Occipital lobe (tissue), 2 donors: ENCODE measurements around the gene TRIM2. TPM values are rescaled to one million over a fixed set of nuclear protein-coding genes. Genes with fewer than 3 reads are reported as not detected.

Experiments
- DNase-seq: peaks from one replicate; lab custom pipeline; 2025; lab: John Stamatoyannopoulos, UW
- total RNA-seq: library from RNA; depleted of rRNA; stranded (reverse); fragments of >200 nt; gene quantifications from one replicate; pipeline ENCODE4 v1.2.3, GENCODE V29; 2014

The TRIM2 gene
- total RNA-seq, 1 donor from 2014 or later, result 990 TPM

DNA sequence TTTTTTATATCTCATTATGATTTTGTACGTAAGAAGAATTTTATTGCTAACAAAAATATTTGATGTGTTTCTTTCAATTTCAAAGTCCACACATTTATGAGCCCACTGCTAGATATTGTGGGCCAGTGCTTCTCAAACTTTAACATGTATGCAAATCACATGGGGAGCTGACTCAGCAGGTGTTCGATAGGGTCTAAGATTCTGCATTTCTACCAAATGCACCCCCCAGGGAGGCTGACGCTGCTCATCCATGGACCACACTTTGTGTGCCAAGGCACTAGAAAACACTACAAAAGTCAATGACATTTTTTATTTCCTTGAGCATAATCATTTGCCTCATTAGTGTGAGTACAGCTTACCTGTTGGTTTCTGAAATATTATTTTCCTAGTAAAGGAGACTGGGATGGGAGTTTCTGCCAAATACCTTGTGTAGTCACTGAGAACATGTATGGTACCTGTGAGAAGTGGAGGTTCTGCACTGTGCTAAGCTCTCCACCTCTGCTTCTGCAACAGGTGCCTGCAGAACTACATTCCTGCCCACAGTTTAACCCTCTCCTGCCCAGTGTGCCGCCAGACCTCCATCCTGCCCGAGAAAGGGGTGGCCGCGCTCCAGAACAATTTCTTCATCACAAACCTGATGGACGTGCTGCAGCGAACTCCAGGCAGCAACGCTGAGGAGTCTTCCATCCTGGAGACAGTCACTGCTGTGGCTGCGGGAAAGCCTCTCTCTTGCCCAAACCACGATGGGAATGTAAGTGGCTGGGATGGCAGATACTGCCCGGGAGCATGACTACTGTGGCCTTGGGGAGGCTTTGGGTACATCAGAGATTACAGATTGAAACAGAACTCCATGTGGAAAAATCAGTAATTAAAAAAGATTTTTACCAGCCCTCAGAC, 71.4 kb downstream of the TRIM2 start:
- DNase-seq, result no peak

DNA sequence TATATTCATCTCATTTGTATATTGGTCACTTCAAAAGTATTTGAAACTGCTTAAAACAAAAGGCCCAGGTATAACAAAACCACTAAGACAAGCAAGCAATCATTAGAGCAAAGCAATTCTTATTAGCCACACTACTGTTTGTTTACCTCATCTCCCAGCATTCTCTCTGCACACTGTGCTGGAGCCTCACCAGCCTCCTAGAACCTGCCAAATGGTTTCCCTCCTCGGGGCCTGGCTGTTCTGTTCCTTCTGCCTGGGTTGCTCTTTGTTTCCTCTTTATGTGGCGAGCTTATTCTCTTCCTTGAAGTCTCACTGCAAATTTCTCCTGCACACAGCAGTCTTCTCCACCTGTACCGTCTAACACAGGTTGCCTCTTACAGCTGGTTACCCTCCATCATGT, 72.7 kb downstream of the TRIM2 start:
- no peak for DNase-seq

DNA sequence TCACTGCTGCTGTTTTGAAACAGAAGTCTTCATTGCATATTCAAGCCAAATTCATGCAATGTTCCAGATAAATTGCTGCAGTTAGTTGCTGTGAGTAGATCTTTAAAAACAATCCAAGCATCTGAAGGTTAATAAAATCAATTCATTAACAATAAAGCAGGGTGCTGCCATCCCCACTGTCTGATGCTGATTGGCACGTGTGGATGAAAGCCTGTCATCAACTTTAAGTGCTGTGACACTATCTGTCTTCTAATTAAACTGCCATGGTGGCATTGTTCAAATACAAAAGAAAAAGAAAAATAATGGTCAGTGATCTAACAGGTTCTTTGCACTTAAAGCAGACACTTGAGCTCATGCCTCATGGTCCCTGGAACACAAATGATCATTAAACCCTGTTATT, 77.2 kb downstream of the TRIM2 start:
- DNase-seq, result no peak

DNA sequence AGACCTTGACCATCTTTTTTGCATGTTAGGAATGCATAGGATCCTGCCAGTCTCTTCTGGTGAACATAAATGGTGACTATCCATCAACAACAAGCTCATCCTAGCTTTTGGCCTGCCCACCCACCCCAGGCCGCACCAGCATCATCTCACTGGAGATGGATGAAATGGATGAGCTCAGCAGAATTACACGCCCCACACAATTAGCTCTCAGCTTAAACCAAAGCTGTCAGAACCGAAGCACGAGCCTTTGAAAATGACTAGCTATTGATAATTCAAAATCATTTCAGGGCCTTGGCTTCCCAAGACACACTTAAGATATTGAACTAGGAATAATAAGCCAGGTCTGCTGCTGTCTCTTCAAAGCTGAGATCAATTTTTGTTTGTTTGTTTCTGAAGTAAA, 77.8 kb downstream of the TRIM2 start:
- DNase-seq, result no peak

DNA sequence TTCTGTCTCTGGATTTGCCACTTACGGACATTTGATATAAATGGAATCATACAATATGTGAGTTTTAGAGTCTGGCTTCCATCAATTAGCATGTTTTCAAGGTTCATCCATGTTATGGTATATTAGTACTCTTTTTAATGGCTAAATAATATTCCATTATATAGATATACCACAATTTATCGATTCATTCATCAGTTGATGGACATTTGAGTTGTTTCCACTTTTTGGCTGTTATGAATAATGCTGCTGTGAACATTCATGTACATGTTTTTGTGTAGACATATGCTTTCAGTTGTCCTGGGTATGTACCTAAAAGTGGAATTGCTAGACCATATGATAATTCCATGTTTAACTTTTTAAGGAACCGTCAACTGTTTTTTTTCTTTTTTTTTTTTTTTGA, 79.0 kb downstream of the TRIM2 start:
- no peak for DNase-seq

DNA sequence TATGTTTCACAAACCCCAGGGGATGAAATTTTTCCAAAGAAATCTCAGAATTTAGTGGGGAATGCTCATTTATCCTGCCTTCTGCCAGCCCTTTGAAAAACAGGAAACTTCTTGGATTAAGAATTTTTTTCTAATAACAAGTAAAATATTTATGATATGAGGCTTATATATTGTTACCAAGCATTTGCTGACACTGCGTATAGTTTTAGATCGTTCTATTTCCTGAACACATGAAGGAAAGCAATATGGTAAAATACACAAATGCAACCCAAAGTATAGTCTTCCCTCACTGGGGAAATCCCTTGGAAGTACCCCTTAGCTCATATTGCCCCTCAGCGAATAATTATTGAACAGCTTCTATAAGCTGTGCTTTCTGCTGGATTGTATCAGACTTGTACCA, 85.9 kb downstream of the TRIM2 start:
- DNase-seq, result no peak

DNA sequence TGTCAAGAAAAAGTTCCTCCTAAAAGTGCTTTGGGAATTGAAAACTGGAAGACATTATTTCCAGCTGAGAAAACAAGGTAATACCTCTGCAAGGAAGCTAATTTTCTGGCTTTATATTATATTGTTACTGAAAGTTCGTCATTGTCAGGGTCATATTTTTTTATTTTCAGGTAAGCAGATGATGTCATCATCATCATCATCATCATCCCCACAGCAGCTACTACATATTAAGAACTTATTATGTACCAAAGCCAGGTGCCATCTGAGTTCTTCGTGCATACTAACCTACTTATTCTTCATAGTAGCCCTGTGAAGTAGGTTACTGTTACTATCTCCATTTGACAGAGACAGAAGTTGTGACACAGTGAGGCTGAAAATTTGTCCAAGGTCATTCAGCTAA, 87.3 kb downstream of the TRIM2 start:
- DNase-seq, result no peak

DNA sequence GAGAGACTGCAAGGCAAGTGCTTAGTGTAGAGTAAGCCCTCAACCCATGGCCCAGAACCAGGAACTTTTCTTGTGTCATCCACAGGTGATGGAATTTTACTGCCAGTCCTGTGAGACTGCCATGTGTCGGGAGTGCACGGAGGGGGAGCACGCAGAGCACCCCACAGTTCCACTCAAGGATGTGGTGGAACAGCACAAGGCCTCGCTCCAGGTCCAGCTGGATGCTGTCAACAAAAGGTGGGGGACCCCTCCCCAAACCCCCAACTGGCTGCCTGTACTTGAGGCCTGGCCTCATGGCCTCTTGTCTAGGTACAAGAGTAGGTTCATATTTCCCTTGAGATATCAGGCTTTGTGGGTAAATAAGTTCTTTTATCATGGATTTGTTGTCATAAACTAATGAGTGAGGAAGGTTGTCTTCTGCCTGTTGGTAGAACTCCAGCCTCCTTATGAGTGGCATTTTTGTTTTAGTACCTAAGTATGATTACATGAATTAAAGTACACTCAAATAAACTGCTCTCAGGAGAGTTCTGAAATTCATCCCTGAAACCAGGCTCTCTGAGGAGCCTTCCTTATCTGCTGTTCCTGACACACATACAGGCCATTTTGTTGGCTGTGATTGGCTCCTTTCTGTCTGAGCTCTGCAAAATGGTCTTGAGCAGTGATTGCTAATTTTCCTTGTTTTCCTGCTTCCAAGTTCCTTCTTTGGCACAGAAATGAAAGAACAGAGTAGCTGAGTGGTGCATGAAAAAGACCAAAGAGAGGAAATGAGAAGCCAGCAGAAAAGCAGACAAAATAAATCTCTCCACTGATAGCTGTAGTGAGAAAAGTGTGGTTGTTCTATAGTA, 88.9 kb downstream of the TRIM2 start:
- DNase-seq, result no peak

DNA sequence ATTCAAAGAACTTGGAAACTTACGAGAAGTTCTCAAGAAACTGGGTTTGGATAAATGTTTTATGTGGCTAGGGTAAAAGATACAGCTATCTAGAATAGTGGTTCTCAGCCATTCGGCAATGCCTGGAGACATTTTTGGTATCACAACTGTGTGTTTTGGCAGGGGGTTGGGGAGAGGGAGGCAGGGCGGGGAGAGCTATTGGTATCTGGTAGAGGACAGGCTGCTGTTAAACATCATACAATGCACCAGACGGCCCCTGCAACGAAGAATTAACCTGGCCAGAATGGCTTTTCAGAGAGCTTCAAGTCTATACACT, 89.5 kb downstream of the TRIM2 start:
- DNase-seq, result no peak

DNA sequence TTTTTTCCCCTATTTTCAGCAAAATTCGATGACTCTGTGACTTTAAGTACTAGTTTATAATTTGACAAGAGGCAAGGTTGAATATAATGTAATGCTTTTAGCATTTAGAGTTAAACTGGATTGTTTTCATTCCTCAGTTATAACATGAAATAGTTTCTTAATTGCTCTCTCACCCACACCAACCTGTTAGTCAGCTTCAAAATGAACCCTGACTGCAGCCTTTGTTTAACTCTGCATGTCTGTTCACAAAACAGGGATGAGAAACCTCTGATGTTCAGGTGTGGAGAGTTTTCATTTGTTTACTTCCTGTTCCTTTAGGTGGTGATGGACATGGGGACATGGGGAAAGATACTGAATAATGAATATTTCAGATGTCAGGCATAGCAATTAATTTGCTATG, 90.4 kb downstream of the TRIM2 start:
- DNase-seq, result no peak

DNA sequence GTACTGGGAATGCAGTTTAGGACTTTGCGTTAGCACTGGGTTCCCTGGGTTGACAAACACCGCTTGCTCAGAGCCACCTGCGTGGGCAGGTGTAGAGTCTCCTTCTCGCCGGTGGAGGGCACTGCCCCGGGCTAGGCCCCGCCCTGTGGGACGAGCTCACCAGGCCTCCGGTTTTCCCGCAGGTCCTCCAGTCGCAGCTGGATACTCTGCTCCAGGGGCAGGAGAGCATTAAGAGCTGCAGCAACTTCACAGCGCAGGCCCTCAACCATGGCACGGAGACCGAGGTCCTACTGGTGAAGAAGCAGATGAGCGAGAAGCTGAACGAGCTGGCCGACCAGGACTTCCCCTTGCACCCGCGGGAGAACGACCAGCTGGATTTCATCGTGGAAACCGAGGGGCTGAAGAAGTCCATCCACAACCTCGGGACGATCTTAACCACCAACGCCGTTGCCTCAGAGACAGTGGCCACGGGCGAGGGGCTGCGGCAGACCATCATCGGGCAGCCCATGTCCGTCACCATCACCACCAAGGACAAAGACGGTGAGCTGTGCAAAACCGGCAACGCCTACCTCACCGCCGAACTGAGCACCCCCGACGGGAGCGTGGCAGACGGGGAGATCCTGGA, 91.0 kb downstream of the TRIM2 start:
- DNase-seq, result no peak

DNA sequence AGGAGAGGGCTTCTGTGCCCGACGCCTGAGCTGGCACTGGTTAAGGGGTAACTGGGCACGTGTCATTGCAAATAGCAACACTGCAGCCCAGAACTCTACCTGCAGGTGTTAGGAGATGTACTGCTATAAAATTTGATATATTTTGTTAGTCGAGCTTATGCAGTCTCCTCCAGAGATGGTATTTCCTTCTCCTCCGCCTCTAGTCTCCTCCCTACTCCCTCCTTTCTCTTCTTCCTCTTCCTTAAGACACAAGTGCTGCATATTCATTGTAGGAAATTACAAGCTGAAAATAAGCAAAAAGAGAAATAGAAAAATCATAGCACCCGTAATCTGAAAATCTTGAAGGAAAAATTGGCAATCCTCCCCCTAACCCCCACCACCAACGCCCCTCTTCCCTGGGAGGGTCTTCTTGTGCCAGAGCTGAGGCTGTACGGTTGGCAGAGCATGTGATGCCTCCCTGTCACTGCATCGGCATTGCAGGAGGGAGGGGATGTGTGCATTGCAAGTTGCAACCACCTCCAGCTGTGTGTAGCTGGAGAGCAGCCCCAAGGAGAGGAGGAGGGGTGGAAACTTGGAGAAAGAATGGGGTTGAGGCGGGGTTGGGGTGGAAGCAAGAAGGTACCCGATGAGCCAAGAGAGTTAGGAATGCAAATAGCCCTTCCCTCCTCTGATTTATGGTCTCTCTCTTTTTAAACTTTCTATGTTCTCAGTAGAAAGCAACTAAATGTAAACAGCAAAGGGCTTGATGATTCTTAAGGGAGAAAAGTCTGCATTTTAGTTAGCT, 92.0 kb downstream of the TRIM2 start:
- no peak for DNase-seq

DNA sequence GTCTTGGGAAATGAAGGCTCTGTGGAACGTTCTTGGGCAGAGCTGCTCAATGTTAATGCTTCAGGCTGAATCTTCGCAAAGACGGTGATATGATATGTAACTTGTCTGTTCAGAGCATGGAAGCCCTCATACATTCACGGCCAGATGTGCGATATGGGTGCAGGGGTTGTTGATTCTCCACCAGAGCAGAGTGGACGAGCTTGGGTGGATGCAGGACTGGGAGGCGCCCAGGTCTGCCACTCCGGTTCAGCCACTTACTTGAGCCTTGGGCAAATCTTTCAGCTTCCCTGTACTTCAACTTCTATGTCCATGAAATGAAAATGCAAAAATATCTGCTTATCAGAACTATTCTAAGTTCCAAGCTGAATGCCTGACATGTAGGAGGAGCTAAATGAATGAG, 92.9 kb downstream of the TRIM2 start:
- no peak for DNase-seq

DNA sequence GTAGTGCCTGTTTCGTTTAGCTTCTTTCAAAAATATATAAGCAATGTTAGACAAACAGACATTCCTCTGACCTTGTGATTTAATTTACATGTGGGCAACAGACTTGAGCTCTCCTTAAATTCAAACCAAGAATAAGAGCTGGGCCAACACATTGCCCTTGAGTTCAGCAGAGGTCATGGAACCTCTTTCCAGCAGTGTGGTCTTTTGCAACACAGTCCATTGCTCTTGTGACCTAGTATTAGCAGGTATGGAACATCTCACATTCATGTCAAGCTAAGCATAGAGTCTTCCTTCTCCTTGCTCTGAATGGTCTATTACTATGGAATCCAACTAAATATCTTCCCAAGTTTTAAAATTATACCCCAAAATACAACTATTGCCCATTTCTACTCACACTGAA, 106.5 kb downstream of the TRIM2 start:
- no peak for DNase-seq

DNA sequence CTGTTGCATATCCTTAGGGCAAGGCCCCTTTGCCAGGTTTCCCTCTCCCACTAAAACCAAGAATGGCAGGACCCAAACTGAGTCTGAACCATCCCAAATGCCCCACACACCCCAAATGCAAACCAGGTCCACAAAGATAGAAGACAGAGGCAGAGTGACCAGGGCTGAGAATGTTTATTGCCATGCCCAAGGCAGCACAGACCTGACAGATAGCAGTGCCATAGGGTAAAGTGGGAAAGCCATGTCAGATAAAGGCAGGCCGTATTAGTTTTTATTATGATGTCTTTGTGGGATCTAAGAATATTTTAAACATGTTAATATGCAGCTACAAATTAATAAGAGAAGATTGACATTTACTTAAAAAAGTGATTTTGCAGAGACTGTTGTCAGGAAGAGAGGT, 110.7 kb downstream of the TRIM2 start:
- DNase-seq, result no peak

DNA sequence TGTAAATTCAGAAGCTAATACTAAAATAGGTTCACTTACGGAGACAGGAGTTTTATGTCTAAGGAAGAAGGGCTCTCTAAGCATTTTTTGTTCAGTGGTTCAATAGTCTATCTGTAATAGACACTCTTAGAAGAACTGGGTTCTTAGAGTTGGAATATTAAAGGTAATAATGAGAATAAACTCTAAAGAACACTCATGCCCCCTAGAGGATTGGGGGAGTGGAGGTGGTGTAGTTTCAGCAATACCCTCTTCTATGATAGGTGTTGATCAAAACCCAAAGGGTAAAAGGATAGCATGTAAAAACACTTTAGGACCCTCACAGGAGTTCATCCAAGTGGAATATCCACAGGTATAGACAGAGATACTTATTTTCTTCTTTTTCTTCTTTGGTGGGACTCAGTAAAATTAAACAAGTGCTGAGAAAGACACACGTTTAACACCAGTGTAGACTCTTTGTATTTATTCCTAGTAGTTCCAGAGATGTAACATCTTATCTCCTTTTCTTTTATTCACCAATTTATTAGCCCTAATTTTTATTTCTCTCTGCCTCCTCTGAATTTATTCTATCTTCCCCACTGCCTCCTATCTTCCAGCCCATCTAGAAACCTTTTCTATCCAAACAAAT, 114.6 kb downstream of the TRIM2 start:
- DNase-seq, result no peak

DNA sequence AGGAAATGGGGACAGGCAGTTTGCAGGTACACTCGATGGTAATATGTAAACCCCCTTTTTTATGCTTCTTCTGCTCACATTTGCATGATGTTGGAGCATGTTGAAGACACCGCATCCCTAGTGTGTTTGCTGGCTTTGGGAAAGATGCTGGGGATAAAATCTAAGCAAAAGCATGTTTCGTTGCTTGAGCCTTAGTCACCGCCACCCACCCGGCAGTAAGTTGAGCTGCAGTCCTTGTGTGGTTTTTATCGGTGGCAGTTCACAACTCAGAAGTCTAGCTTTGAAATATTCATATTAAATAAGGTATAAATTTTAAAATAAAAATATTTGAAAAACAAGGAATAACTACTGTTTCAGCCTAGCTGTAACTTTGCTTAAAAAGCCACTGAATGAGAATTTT, 118.5 kb downstream of the TRIM2 start:
- DNase-seq, result no peak

DNA sequence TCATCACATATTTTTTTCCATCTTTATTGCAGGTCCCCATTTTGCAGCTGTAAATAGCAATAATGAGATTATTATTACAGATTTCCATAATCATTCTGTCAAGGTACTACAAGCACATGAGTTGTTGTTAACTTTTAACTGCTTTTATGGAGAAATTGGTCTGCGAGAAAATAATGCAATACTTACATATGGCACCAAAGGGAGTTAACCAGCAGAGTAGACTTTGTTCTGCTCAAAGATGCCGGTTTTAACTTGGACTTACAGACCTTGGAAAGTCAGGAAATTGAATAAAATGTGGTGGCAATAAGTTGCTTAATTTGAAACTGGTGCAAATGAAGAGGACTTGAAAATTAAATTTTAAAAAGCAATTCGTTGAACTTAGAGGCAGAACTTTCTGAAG, 119.8 kb downstream of the TRIM2 start:
- no peak for DNase-seq

DNA sequence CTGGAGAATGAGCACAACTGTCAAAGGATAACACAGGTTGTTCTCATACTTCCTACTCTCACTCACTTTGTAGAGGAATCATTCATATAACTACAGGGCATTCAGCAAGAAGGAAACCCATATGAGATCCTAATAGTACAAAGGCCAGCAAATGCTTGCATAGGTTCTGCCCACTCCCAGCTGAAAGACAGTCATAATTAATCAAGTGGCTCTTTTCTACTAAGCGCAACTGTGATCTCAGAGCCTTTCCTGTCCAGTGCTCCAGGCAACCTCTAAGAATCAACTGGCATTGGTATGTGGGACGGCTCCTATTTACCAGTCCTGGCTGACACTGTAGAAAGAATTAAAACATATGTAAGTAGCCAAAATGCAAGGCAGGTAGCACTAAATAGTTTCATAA, 121.3 kb downstream of the TRIM2 start:
- no peak for DNase-seq

DNA sequence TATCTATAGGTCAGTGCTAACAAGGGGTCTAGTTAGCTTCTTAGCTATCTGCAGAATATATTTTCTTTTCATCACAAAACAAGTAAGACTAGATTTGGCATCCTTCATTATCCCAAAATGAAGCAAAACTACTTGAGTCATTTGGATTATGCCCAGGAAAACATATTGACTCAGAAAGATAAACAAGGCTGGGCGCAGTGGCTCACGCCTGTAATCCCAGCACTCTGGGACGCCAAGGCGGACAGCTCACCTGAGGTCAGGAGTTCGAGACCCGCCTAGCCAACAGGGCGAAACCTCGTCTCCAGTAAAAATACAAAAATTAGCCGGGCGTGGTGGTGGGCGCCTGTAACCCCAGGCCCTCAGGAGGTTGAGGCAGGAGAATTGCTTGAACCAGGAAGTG, 122.3 kb downstream of the TRIM2 start:
- DNase-seq, result no peak

DNA sequence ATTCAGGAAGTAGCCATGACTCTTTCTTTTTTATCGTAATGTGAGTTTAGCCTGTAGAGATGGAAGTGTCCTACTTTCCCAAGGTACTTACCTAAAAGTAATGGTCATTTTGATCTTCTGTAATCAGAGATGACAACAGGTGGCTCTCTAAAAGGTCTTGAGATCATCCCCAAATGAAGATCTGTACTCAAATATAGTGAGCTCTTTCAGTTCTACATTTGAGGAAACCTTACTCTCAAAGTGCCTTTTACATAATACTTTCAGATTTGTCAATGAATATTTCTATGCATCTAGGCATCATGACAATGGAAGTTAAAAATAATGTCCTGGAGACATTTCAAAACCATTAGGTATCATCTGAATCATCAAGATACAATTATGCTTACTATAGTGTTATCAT, 123.0 kb downstream of the TRIM2 start:
- DNase-seq, result no peak
